ENCODE results near the gene GFRA1.

DNA sequence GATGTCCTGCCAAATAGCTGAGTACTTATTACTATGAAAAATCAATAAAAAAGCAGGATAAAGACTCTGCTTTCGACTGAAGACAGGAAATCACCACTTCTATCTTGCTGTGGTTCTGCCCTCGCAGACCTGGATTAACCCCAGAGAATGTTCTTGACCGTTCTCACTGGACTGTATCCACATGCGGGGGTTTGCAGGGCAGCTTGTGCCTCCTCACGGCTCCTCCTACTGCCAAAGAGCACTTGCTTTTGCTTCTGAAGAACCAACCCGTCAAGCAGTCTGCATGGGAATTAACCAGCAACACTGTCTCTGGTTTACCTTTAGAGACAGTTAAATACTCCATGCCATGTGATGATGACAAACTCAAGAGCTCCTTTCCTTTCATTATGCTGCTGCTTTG lies 184.0 kb downstream of the GFRA1 start:
- TF ChIP-seq EZH2 (IDR thresholded peaks at IDR 0.05; ENCODE audit: borderline replicate concordance, low read depth, low read length, poor library complexity, severe bottlenecking) (no peak), CTCF (conservative IDR thresholded peaks at IDR 0.05; ENCODE audit: low read depth, low read length) (no peak)

Data from A673 (cell line).